BLaER1 treated with 17β-estradiol and CSF1 and Interleukin-3, amounts not matched to agents 10 nM and 100 nM (cell line): ENCODE measurements around the gene C16orf95.
A peak's percentile ranks its signal among the peaks of the same experiment; 100 is the strongest.

ENCODE experiments used
- H3K27ac ChIP-seq, 11 experiments: shearing (Covaris generic); formaldehyde crosslinking; 2 replicates each; pipeline ENCODE4 v1.8.1; 2022
- H3K27me3 ChIP-seq, 11 experiments: shearing (Covaris generic); formaldehyde crosslinking; 2 replicates each; pipeline ENCODE4 v1.8.1; 2022
- H3K36me3 ChIP-seq, 11 experiments: shearing (Covaris generic); formaldehyde crosslinking; 2 replicates each; pipeline ENCODE4 v1.8.1; 2022
- H3K4me1 ChIP-seq, 10 experiments: shearing (Covaris generic); formaldehyde crosslinking; 2 replicates each; pipeline ENCODE4 v1.8.1; 2022
- H3K4me2 ChIP-seq, 11 experiments: shearing (Covaris generic); formaldehyde crosslinking; 2 replicates each; pipeline ENCODE4 v1.8.1; 2022
- H3K4me3 ChIP-seq, 10 experiments: shearing (Covaris generic); formaldehyde crosslinking; 2 replicates each; pipeline ENCODE4 v1.8.1; 2022
- H3K9ac ChIP-seq, 11 experiments: shearing (Covaris generic); formaldehyde crosslinking; 2 replicates each; pipeline ENCODE4 v1.8.1; 2022
- H3K9me3 ChIP-seq, 11 experiments: shearing (Covaris generic); formaldehyde crosslinking; replicated peaks in 1 of 11; 2 replicates each; pipeline ENCODE4 v1.8.1; 2022
- H4K20me1 ChIP-seq, 11 experiments: shearing (Covaris generic); formaldehyde crosslinking; 2 replicates each; pipeline ENCODE4 v1.8.1; 2022
- Cebpa-rat ChIP-seq, 11 experiments: shearing (Covaris generic); IDR thresholded peaks; 2 replicates each; pipeline ENCODE4 v1.8.1; 2022

C16orf95 gene

DNA sequence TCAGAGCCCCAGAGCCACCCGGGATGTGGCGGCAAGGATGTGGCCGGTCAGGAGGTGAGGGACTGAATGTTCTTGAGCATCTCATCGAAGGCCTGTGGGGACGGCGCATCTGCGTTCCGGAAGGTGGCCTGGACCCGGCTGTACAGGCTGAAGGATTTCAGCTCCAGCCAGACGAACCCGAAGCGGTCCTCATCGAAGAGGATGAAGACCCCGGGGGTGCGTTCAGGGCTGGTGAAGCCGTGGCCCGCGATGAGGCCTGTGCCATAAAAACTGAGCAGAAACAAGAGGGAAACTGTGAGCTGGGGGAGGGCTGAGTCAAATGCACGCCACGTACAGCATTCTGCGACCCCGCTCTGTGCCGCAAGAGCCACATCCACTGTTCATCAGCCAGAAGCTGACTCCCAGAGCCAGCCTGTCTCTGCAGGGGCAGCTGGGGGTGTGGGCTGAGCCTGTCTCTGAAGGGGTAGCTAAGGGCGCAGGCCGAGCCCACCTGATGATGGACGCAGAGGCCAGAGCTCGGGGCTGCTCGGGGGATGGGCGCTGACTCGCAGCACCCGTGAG is 14.1 kb upstream of the C16orf95 start:
- H4K20me1 ChIP-seq = peaks cover 8 to 100% (median 79%) of the 10 kb centered on the region in 11 experiments
- peaks cover 69 to 99% (median 83%) of the 10 kb centered on the region in 11 experiments for H3K36me3 ChIP-seq
- H3K4me1 ChIP-seq = peaks cover under 1 to 4% (median 2%) of the 10 kb centered on the region in 10 experiments; a peak in 17 of 20 replicates
- TF ChIP-seq Cebpa-rat (IDR thresholded peaks at IDR 0.05) = no peak
- H3K9ac ChIP-seq = no peak overlapping the region
- H3K4me2 ChIP-seq = no peak overlapping the region
- H3K4me3 ChIP-seq = no peak overlapping the region
- no peak overlapping the region for H3K27ac ChIP-seq
- no peaks in the 10 kb centered on the region for H3K9me3 ChIP-seq
- H3K27me3 ChIP-seq = peaks cover 0 to 2% (median 0%) of the 10 kb centered on the region in 11 experiments; a peak in 1 of 22 replicates

DNA sequence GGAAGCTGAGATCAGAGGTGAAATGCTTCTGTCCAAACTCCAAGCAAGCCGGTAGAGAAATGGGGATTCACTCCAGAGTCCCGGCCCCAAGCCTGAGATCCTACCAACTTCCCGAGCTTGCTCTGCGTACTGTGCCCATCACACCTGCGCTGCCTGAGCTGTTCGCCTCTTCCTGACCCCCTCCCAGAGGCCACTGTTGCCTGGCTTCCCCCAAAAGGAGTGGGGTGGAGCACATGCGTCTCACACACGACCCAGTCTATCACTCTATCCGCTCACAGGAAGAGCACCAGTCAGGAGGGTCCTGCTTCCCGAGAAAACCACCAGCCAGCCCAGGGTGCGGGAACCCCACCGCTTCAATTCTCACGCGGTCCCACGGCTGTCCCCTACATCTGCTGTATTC is 13.5 kb upstream of the C16orf95 start:
- H3K36me3 ChIP-seq = peaks cover 64 to 93% (median 78%) of the 10 kb centered on the region in 11 experiments
- H3K27ac ChIP-seq = no peak overlapping the region
- no peak overlapping the region for H3K4me3 ChIP-seq
- no peak overlapping the region for H3K4me2 ChIP-seq
- H3K4me1 ChIP-seq = peaks cover 2 to 7% (median 6%) of the 10 kb centered on the region in 10 experiments
- no peaks in the 10 kb centered on the region for H3K27me3 ChIP-seq
- H3K9ac ChIP-seq = no peak overlapping the region
- no peaks in the 10 kb centered on the region for H3K9me3 ChIP-seq
- no peak for TF ChIP-seq Cebpa-rat (IDR thresholded peaks at IDR 0.05)
- peaks cover 2 to 100% (median 79%) of the 10 kb centered on the region in 11 experiments; a peak in 21 of 22 replicates for H4K20me1 ChIP-seq

GRCh38 chr16:87330257-87330624 is 13.0 kb upstream of the C16orf95 start:
- Histone ChIP-seq H3K9me3 (no peaks in the 10 kb centered on the region), H3K27me3 (no peaks in the 10 kb centered on the region), H3K4me2 (no peak overlapping the region), H4K20me1 (peaks cover 5 to 100% (median 80%) of the 10 kb centered on the region in 11 experiments; a peak in 21 of 22 replicates), H3K36me3 (peaks cover 62 to 89% (median 75%) of the 10 kb centered on the region in 11 experiments), H3K9ac (no peak overlapping the region), H3K4me3 (no peak overlapping the region), H3K27ac (no peak overlapping the region), H3K4me1 (peaks cover 6 to 11% (median 10%) of the 10 kb centered on the region in 10 experiments)
- no peak for TF ChIP-seq Cebpa-rat (IDR thresholded peaks at IDR 0.05)

GRCh38 chr16:87329436-87330256 is 12.5 kb upstream of the C16orf95 start:
- Histone ChIP-seq H3K4me1 (peaks cover 12 to 17% (median 16%) of the 10 kb centered on the region in 10 experiments), H3K36me3 (peaks cover 56 to 83% (median 69%) of the 10 kb centered on the region in 11 experiments), H3K27ac (no peak overlapping the region), H3K9ac (no peak overlapping the region), H3K4me2 (no peak overlapping the region), H3K9me3 (no peaks in the 10 kb centered on the region), H4K20me1 (peaks cover 10 to 100% (median 80%) of the 10 kb centered on the region in 11 experiments; a peak in 21 of 22 replicates), H3K27me3 (no peaks in the 10 kb centered on the region), H3K4me3 (no peak overlapping the region)
- no peak for TF ChIP-seq Cebpa-rat (IDR thresholded peaks at IDR 0.05)

- H3K27ac ChIP-seq = no peak overlapping the region
- H3K4me2 ChIP-seq = no peak overlapping the region
- no peaks in the 10 kb centered on the region for H3K9me3 ChIP-seq
- peaks cover 15 to 23% (median 22%) of the 10 kb centered on the region in 10 experiments for H3K4me1 ChIP-seq
- H3K27me3 ChIP-seq = no peaks in the 10 kb centered on the region
- H3K36me3 ChIP-seq = peaks cover 48 to 79% (median 64%) of the 10 kb centered on the region in 11 experiments
- H4K20me1 ChIP-seq = peaks cover 15 to 100% (median 83%) of the 10 kb centered on the region in 11 experiments; a peak in 21 of 22 replicates
- H3K4me3 ChIP-seq = no peak overlapping the region
- no peak overlapping the region for H3K9ac ChIP-seq
- TF ChIP-seq Cebpa-rat (IDR thresholded peaks at IDR 0.05) = no peak
Observed at GRCh38 chr16:87328846-87329245, 11.7 kb upstream of the C16orf95 start.

DNA sequence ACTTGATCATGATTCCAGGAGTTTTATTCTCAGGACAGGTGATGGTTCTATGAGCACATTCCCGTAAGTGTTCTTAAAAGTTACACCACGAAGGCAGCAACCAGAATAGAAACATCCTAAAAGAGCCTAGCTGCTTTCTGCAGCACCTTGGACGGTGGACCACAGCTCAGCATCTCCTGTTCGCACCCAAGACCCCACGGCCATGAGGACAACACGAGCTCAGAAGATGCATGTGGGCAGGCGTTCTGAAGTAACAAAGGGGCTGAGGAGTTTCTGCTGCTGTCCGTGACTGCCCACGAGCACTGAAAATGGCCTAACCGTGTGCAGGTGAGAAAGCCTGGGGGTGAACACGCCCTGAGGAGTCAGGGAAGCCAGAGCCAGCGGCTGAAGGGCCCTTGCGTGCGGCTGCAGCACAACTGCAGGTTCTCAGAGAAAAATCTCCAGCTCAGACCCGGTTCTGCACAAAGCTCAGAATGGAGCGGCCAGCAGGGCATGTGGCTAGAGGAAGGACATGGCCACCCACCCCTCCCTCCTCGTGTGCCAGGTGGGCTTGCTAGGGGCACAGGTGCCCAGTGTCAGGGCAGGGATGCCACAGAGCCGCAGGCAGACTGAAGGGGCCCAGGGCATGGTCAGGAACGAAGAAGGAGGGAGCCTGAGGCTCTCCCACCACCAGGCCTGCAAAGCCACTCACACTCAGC is 10.8 kb upstream of the C16orf95 start:
- H3K4me3 ChIP-seq = no peak overlapping the region
- peaks cover 39 to 79% (median 63%) of the 10 kb centered on the region in 11 experiments for H3K36me3 ChIP-seq
- H3K9ac ChIP-seq = 0 out of 22 replicates have a peak overlapping the region, but pooled peaks of 1 of the 11 experiments have one; percentile 17
- H3K4me2 ChIP-seq = no peak overlapping the region
- no peak overlapping the region for H3K27ac ChIP-seq
- no peaks in the 10 kb centered on the region for H3K9me3 ChIP-seq
- H3K4me1 ChIP-seq = peaks cover 15 to 25% (median 22%) of the 10 kb centered on the region in 10 experiments
- H4K20me1 ChIP-seq = peaks cover 15 to 100% (median 91%) of the 10 kb centered on the region in 11 experiments; a peak in 21 of 22 replicates
- no peaks in the 10 kb centered on the region for H3K27me3 ChIP-seq
- no peak for TF ChIP-seq Cebpa-rat (IDR thresholded peaks at IDR 0.05)

DNA sequence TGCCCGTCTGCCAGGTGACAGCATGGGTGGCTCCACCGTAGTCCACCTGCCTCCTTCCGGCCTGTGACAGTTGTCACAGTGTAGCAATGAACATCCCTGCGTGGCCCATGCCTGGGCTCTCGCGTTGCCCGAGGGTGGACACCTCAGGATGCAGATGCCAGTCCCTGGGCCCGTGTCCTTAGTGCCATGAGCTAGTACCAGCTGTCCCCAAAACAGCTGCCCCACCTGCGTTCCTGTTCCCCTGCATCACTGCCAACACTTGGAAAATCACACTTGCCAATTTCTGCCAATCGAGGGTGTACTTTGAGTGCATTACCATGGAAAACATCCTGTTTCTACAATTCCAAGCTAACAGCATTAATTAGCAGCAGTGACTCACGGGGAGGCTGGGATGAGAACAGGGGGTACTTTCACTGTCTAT is 9.0 kb upstream of the C16orf95 start:
- H3K27me3 ChIP-seq = no peaks in the 10 kb centered on the region
- TF ChIP-seq Cebpa-rat (IDR thresholded peaks at IDR 0.05) = no peak
- H3K36me3 ChIP-seq = peaks cover 25 to 69% (median 50%) of the 10 kb centered on the region in 11 experiments
- peaks cover 15 to 25% (median 22%) of the 10 kb centered on the region in 10 experiments for H3K4me1 ChIP-seq
- H3K9me3 ChIP-seq = no peaks in the 10 kb centered on the region
- H3K9ac ChIP-seq = peak overlapping the region in 6 of 11 experiments; percentile 48 to 67 (median 56); a peak in 6 of 22 replicates
- peaks cover 15 to 97% (median 78%) of the 10 kb centered on the region in 11 experiments; a peak in 21 of 22 replicates for H4K20me1 ChIP-seq
- peak overlapping the region in 3 of 11 experiments; percentile 40 to 62 (median 56); a peak in 3 of 22 replicates for H3K27ac ChIP-seq
- peak overlapping the region in 8 of 11 experiments; percentile 71 to 85 (median 77); a peak in 10 of 22 replicates for H3K4me2 ChIP-seq
- H3K4me3 ChIP-seq = no peak overlapping the region

DNA sequence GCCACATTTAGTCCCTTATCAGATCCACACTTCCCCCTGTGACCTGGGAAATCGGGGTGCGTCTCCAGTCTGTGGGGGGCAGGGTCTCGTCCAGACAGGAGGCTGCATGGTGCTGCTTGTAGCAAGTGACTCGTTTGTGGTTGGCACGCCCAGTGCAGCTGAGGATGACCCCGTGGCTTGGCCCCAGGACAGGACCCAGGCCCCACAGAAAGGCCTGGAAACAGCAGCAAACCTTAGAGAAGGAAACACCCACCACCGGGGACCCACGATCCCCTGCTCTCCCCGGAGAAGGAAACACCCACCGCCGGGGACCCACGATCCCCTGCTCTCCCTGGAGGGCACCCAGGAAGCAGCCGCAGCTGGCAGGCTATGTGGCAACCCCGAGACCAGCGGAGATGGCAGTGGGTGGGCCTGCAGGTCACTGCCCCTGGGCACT is 8.2 kb upstream of the C16orf95 start:
- TF ChIP-seq Cebpa-rat (IDR thresholded peaks at IDR 0.05) = no peak
- Histone ChIP-seq H3K36me3 (peaks cover 18 to 61% (median 48%) of the 10 kb centered on the region in 11 experiments), H3K9me3 (no peaks in the 10 kb centered on the region), H3K4me1 (peaks cover 15 to 25% (median 22%) of the 10 kb centered on the region in 10 experiments), H3K4me3 (no peak overlapping the region; a peak in 1 of 20 replicates), H3K4me2 (peak overlapping the region; percentile 71 to 85 (median 80)), H3K27me3 (no peaks in the 10 kb centered on the region), H3K27ac (peak overlapping the region in 8 of 11 experiments; percentile 3 to 62 (median 38); a peak in 11 of 22 replicates), H4K20me1 (peaks cover 15 to 95% (median 75%) of the 10 kb centered on the region in 11 experiments; a peak in 21 of 22 replicates), H3K9ac (peak overlapping the region; percentile 19 to 67 (median 50); a peak in 19 of 22 replicates)
